ENCODE results near the gene PAX5.

DNA sequence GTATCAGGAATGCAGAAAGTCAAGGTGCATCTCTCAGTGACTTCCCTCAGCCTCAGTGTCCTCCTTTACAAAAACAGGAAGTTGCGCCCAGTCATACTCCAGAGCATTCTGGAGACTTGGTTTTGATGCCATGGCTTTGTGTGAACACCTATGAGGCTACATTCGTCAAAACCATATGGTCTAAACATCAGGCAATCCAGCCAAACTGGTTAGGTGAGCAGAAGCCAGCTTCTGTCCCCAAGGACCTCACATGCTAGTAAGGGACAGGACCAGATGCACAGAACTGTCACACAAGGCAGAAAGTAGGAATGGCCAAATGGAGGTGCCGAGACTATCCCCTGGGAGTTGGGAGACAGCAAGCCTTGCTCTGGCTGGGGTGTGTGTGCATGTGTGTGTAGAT, 244.2 kb downstream of the PAX5 start:
- TF ChIP-seq FOXA1 (IDR thresholded peaks at IDR 0.05) (no peak), SUZ12 (IDR thresholded peaks at IDR 0.05) (no peak), SP1 (IDR thresholded peaks at IDR 0.05) (no peak), BHLHE40 (IDR thresholded peaks at IDR 0.05; ENCODE audit: borderline replicate concordance) (no peak), CTBP1 (IDR thresholded peaks at IDR 0.05; ENCODE audit: borderline replicate concordance) (no peak), FOXM1 (IDR thresholded peaks at IDR 0.05; ENCODE audit: borderline replicate concordance) (no peak), HDGF (IDR thresholded peaks at IDR 0.05; ENCODE audit: borderline replicate concordance) (no peak), NFRKB (IDR thresholded peaks at IDR 0.05) (no peak), LEF1 (IDR thresholded peaks at IDR 0.05; ENCODE audit: borderline replicate concordance) (no peak), TARDBP (IDR thresholded peaks at IDR 0.05) (no peak), FOXK2 (IDR thresholded peaks at IDR 0.05) (no peak), ARNT (IDR thresholded peaks at IDR 0.05) (no peak)
- TF ChIP-seq, protein P1, sequence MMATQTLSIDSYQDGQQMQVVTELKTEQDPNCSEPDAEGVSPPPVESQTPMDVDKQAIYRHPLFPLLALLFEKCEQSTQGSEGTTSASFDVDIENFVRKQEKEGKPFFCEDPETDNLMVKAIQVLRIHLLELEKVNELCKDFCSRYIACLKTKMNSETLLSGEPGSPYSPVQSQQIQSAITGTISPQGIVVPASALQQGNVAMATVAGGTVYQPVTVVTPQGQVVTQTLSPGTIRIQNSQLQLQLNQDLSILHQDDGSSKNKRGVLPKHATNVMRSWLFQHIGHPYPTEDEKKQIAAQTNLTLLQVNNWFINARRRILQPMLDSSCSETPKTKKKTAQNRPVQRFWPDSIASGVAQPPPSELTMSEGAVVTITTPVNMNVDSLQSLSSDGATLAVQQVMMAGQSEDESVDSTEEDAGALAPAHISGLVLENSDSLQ (IDR thresholded peaks at IDR 0.05): no peak
